GM19043 (cell line): ENCODE measurements around the gene FGB.

Experiments
- ATAC-seq: cut with Tn5 transposase; IDR thresholded peaks from one replicate; pipeline ENCODE4 v1.9.1; 2021; ENCODE audit warnings: low read depth; ENCODE audit not compliant: unreplicated experiment

Gene FGB

DNA sequence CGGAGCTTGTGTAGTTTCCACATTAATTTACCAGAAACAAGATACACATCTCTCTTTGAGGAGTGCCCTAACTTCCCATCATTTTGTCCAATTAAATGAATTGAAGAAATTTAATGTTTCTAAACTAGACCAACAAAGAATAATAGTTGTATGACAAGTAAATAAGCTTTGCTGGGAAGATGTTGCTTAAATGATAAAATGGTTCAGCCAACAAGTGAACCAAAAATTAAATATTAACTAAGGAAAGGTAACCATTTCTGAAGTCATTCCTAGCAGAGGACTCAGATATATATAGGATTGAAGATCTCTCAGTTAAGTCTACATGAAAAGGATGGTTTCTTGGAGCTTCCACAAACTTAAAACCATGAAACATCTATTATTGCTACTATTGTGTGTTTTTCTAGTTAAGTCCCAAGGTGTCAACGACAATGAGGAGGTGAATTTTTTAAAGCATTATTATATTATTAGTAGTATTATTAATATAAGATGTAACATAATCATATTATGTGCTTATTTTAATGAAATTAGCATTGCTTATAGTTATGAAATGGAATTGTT, at the start of gene FGB:
FGB (plus strand) TSS at position 315 of the 558 bp plus-strand sequence; CDS start at position 323, 8 bp downstream.
- ATAC-seq, result no peak

DNA sequence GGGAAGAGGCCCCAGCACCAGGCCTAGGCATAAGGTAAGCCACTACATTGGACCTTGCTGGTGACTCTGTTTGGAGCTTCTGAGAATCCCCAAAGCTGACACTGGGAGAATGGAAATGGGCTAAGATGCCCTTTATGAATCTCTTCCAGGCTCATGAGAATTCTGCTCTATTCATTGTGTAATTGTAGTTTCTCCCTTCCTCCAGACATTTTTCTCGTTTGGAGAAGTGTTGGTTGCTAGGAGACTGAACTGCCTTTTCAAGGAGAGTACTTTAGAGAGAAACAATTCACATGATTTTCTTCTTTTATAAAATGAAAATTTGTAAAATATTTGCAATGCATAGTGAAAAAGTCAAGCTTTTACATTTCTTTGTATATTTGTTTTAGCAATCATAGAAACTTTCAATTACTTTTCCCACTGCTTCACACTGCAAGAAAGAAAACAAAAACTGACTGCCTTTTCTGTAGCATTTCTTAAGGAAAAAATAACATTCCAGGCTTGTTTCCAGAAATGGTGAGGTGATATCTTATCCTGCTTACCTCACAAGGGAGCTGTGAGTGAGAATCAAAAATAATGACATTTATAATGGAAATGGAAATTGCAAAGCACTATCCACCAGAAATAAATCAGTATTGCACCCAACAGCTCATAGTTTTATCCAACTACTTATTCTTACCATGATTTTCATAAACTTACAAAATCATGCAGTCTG, 46.3 kb upstream of the FGB start:
- ATAC-seq, result no peak

DNA sequence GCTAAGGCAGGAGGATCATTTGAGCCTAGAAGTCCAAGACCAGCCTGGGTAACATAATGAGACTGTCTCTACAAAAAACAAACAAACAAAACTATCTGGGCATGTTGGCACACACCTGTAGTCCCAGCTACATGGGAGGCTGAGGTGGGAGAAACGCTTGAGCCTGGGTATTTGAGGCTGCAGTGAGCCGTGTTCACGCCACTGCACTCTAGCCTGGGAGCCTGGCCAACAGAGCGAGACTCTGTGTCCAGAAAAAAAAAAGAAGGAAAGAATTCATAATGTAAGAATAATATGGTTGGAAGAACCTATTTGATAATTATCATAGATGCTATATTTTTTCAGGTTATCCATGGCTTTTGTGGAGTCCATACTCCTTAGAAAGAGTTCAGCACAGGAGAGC, 45.2 kb upstream of the FGB start:
- no peak for ATAC-seq

DNA sequence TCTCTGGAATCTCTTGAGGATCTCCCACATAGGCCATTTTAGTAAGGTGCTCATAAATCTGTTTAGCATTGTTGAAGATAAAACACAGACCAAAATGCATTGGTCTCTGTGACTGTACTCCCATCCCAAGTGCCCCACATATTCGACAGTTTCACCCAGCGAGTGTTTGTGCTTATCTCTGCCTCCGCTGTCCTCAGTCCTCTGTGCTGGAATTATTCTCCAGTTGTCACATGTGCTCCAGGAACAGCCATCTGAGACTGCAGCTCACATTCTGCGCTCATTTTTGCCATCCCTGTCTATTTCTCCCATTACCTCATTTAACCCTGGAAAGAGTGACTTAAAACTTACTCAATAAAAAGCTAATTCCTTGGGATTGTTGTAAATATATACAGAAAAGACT, 43.6 kb upstream of the FGB start:
- no peak for ATAC-seq

DNA sequence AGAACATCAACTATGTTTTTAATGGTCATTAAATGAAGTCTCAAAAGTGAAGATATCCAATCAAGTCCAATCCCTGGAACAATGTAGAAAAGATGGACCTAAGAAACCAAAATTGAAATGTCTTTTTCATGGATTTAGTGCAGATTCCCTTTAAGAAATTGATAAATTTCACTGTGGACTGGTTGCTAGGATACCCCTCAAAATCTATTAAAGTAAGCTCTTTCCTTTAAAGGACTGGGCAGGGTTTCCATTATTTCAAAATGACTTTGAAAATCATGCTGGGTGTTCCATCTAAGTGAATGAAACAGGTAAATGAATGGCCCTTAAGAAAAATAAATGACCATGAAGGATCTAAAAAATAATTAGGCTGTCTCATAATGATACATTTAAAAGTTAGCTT, 41.2 kb upstream of the FGB start:
- ATAC-seq, result no peak

DNA sequence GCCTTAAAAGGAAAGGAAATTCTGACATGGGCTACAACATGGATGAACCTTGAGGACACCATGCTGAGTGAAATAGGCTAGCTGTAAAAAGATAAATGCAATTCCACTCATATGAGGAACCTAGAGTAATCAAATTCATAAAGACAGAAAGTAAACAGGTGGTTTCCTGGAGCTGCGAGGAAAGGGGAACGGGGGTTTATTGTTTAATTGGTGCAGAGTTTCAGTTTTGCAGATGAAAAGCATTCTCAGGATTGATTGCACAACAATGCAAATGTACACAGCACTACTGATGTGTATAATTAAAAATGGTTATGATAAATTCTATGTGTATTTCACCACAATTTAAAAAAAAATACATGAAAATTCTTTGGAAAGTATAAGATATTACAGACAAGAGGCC, 36.7 kb upstream of the FGB start:
- no peak for ATAC-seq

DNA sequence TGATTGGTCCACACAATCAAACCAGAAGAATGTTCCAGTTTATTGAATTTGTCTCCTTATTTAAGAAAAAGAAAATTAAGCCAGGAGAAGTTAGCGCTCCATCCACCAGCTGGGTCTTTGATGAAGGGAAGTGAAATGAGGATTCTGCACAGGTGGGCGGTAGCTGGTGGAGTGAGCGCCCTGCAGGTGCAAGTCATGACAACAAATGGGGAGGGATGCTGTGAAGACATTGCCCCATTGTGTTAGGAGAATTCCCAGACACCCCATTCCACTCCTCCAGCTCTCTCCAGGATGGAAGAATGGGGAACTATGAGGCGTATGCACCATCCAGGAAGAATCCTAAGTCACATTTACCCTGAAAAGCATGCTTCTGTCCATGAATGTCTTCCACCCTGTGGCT, 35.5 kb upstream of the FGB start:
- ATAC-seq, result no peak

DNA sequence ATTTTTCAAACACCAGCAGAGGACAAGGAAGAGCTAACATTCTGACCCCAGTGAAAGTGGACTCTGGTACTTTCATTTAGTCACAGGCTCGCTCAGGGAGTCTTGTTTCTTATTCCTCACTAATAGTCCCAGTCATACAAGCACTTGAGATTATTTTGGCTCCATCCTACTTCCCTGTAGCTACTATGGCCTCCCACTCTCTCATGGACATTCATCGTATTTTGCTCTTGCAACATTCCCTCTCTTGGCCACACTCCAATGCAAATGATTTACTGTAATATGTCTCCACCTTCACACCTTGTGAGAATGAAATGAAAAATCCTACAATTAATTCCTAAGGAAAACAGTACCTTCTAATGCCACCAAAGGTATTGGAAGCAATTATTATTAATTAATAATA, 33.9 kb upstream of the FGB start:
- ATAC-seq, result no peak

DNA sequence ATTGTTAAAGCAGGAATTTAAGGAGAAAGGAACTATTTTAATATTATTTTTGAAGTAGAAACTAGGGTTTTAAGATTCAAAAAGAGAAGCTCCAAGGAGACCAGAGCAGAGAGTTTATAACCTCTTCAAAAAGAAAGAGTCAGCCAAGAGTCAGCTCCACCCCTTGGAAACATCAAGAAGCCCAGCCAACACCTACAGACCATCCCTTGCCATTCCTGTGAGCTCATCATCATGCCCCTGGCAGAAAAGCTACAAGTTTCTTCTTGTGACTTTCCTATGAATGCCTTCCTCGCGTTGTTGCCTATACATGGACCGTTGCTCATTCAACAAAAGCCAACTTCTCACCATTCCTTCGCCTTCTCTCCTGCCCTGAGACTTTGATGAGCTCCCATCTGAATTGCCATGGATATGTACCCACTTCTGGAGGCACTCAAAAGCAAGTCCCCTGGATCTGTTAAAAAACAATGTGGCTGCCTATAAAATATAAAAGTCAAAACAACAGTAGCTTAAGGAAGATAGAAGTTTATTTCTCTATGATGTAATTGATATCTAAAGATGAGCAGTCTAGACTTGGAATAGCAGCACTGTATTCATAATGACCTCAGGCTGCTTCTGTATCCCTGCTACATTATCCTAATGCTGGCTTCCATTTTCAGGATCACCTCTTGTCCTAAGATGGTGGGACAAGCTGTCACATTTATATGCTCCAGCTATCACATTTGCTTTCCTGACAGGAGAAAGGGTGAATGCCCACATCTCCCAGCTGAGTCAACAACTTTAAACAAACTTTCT, 32.9 kb upstream of the FGB start:
- ATAC-seq, result no peak

DNA sequence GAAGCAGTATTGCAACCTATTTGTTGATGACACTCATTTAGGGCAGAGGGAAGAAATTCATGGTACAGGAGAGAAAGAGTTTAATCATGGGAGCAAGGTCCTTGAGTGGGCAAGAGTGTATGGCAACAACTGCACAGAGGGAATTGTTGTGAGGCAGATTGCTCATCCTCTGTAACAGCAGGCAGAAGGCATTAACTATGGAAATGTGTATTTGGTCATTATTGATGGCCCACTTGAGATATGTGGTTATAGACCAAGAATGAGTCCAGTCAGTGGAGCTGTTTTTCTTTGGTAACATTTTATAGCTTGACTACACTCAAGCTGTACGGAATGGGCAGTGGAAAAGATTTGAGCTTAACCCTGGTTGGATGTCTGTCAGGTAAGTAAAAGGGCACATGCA, 28.5 kb upstream of the FGB start:
- ATAC-seq, result no peak

DNA sequence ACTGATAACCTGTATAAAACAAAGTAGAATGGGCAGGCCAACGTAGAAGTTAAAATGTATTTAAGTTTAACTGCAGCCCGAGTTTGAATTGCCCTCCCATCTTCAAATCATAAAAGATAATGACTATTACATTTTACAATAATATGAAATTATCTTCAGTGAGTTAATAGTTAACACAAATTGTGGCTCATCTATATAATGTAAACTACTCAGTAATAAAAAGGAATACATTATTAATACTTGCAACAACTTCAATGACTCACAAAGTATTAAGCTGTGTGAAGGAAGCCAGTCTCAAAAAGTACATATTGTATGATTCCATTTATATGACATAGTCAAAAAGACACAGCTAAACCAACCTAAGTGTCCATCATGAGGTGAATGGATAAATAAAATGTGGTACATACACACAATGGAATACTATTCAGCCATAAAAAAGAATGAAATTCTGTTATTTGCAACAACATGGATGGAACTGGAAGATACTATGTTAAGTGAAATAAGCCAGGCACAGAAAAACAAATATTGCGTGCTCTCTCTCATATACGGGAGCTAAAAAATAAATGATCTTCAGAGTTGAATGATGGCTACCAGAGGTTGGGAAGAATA, 20.4 kb upstream of the FGB start:
- ATAC-seq, result no peak

DNA sequence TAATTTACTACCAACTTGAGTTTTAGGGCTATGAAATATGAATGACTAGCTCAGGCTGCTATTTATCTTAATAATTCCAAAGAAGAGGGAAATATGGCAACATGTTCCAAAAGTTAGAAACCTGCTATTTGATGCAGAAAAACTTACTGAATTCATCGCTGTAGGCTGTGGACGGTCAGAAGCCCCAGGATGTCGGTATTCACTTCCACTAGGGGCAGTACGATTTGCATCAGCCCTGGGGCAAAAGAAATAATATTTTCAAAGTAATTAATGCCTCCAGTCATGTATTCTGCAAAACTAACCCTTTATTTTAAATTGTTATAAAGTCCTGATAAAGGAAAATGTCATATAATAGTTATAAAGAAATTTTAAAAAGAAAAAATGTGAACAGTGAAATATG, 17.1 kb upstream of the FGB start:
- no peak for ATAC-seq

DNA sequence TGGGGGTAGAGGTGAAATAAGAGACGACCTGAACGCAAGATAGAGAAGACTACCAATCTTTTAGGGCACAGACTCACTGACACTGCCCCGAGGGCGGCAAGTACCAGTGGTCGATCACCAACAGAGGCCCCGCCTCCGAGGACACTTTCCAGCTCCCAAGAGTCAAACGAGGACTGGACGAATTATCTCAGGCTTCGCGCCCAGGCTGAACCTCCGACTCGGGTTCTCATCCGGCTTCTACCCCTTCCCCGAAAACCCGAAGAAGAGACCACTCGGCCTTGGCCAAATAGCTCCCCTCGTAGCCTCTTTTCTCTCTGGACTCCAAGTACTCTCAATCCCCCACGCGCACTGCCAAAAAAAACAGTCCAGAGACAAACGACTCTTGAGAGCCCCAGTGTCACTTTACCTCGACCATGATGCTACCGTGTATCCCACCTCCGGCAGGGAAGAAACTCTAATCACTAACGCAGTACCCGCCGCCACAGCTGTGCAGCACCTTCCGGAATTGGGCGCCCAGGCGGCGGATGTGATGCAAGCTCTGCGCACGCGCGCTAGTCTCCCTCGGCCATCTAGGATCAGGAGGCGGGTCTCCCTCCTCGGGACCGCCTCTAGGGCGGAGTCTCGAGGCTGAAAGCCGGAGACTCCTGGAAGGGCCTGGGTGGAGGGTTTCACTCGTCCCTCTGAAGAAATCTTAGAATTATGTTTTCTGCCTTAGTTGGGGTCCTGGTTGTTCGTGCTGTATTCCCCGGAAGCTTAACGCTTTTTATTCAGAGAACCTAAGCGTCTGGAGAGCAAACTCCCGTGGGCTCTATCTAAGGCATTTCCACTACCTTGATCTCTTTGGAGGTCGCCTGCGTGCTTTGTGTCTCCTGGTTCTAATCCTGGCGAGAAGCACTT, 12.7 kb upstream of the FGB start, which contains the start of gene PLRG1:
PLRG1 (minus strand) TSS at position 507 of the 897 bp plus-strand sequence; CDS start at position 415, 92 bp downstream.
- peak; percentile 95 for ATAC-seq

DNA sequence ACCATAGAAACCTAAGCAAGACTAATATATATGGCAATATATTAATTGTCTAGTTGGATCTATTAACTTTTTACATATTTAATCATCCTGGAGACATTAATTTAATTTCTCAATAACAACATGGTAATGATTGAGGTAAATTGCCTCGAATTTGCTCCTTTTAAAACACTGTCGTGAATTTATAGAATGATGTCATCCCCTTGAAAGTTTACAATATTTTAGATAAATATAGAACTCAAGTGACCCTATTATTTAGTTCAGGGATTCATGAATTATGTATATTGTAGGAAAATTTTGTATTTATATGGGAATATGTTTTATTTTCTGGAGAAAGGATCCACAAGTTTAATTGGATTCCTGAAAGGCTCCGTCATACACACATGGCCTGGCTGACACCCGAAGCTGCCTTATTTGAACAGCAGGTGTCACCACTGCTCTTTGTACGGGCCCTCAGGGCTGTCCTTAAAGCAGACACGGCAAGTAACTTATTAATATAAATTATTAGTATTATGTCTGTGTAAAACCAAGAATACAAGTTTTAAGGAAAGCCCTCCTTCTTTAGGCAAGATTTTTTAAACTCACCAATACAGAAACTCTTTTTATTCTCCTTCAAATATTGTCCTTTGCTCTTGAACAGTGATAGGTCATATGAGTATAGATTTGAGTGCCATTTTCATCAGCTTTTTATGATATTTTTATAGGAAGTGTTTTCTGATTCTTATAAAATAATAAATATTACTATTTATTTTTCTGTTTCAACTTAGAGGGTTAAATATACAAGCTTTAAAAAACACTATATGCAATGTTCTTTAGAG, 10.7 kb upstream of the FGB start:
- peak; percentile 49 for ATAC-seq

DNA sequence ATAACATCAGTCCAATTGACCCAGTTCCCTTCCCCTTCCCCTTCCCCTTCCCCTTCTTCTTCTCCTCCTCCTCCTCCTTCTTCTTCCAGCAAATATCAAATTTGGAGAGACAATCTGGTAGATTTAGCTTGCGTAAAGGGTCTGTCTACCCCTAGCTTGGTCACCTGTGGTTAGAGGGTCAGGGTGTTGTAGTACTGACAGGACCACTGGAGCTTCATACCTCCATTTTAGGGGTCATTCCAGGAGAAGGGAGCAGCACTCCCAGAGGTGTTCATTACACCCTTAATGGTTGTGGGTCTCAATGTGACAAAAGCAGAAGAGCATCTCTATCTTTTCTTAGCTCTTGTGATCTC, 3.7 kb upstream of the FGB start:
- ATAC-seq, result peak; percentile 10

DNA sequence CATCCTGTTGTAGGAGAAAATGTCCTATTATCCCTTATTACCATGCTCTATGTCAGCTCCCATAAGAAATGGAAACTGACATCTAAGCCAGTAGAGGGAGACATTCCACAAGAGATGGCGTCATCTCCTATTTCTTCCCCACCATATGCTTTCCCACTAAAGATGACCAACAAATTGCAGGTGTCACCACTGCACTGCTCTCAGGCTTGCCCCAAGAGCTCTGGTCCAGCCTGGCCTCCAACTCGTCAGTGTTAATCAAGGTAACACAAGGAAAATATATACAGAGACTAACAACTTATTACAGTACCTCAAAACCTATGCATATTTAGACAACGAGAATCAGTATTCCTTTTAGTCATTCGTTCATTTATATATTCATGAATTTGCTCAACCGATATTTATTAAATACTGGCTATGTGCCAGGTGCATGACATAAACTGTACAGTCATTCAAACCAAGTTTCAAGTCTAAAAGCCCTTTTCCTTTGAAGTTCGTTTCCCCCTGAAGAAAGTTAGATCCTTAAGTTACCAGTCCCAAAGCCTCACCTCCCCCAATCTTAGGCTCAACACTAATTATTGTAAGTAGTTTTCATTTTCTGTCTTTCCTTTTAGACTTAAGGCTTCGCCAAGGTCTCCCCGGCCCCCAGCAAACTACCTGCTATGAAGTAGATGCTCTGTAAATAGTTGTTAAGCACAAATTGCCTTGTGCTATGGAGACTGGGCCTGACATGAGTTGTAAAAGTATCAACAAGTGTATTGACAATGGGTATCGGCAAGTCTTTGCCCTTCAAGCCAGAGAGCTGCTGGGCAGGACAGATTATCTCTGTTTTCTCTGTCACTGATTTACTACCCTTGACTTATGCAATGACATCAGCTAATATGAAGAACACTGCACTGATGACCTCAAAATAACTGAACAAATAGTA, 3.1 kb upstream of the FGB start:
- ATAC-seq, result peak; percentile 78

DNA sequence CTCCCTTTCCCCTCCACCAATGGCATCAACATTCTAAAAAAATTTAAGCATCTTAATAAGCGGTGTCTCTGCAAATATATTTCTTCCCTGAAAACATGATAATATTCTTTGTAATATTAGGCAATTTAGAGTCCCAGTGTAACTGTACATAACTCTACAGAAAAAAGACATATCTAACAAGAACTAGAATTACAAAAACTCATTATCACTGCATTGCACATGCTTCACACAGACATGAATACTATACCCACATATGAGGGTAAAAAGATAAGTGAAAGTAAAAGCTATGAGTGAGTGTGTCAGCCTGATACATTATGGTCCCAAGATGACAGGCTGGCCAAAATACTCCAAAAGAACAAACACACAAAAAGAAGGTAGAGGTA, 2.4 kb upstream of the FGB start:
- ATAC-seq, result no peak

DNA sequence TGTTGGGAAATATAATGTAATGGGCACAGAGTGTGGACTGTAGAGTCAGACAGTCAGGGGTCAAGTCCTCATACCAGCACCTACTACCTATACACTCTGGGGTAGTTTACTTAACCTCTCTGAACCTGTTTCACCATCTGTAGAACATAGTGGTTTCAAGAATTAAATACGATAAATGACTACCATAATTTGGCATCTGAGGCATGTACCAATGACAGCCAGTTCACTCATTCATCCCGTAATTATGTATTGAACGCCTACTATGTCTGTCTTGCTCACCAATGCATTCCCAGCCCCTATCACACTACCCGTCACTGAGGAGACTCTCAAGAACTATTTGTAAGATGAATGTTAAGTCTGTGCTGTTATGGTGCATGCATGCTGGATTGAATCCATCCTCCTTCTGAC, 2.0 kb upstream of the FGB start:
- no peak for ATAC-seq

DNA sequence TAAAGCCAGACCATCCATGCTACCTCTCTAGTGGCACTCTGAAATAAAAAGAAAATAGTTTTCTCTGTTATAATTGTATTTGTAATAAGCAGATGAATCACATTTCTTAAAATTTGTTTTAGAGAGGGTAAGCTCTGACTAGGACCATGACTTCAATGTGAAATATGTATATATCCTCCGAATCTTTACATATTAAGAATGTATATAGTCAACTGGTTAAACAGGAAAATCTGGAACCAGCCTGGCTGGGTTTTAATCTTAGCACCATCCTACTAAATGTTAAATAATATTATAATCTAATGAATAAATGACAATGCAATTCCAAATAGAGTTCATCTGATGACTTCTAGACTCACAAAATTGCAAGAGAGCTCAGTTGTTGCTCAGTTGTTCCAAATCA, 1.5 kb downstream of the FGB start:
- no peak for ATAC-seq
